GM19463 (cell line): ENCODE measurements around the gene EDN2.

ENCODE experiments used
- ATAC-seq: cut with Tn5 transposase; IDR thresholded peaks from one replicate; pipeline ENCODE4 v1.9.1; 2021; ENCODE audit warnings: mild to moderate bottlenecking, moderate library complexity; ENCODE audit not compliant: unreplicated experiment

EDN2 gene

DNA sequence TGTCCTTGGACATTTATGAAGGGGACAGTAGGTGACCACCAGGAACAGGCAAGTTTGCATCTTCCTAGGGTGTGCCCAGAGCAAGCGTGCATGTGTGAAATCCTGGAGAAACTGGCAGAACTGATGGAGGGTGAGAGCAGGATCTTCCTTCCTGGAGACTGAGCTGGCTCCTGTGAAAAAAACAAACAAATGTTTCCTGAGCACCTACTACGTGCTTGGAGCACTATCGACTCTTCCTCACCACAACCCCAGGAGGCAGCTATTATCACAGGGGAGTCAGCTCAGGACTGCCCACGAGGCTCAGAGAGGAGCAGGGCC, 1.5 kb upstream of the EDN2 start:
- no peak for ATAC-seq

DNA sequence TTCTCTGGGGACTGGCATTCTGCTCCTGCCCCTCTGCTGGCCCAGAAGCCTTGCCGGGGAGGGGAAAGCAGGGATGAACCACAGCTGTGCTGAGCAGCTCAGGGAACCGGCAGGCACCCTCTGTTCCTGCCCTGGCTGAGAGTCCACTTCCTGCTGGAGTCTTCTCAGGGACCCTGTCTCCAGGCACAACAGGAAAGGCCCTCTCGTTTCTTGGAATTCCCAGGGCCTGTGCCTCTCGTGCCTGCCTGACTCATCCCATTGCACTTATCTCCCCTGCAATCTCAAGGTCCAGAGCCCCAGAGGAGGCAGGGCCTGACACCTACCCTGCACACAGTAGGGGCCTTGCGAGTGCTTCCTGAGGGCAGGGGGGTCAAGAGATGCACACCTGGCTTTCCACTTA, 1.1 kb upstream of the EDN2 start:
- ATAC-seq: no peak

DNA sequence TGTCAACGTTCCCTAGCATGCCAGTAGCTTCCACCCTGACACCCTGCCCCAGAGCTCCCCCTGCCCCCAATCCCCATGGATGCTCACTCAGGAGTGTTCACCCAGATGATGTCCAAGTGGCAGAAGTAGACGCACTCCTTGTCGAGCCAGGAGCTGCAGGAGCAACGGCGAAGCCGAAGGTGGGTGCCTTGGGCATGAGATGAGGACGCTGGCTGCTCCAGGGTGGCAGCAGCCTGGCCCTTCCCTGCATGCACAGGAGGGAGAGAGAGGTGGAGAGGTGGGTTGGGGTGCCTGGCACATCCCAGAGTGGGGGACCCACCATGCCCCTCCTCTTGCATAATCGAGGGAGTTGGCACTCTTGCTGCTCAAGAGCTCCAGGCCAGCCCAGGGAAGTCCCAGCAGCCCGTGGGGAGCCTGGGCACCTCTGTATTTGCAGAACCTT, 502 bp downstream of the EDN2 start:
- ATAC-seq: no peak

DNA sequence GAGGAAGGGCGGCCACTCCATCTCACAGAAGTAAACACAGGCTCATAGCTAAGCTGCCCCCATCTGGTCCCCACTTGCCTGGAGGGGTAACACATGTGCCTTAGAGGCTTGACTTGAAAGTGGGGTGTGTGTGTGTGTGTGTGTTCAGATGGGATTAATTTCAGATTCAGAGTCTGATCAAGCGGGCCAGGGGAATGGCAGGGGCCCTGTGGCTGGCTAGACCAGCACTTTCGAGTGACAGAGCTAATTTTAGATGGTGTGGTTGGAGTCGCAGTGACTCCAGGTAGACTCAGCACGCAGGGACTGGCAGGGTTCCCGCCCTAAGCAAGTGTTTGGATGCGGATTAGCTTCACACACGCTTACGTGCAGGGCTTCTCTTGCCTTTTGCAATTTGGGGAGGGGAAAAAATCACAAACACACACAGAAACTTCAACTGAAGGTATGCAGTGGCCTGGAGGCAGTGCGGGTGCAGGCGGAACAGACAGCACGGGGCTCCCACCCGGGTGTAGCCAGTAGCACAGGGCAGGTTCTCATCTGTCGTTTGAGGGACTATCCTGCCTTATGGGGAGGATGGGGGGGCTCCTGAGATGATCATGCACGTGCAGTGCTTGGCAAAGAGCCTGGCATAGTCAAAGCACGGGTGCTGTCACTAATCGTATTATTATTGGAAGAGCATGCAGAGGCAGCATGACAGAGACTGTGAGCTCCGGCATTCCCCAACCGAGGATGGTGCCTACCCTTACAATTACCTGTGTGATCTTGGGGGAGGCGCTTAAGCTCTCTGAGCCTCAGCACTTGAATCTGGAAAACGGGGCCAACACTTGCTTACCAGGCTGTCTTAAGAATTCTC, 1.3 kb downstream of the EDN2 start:
- ATAC-seq: no peak

DNA sequence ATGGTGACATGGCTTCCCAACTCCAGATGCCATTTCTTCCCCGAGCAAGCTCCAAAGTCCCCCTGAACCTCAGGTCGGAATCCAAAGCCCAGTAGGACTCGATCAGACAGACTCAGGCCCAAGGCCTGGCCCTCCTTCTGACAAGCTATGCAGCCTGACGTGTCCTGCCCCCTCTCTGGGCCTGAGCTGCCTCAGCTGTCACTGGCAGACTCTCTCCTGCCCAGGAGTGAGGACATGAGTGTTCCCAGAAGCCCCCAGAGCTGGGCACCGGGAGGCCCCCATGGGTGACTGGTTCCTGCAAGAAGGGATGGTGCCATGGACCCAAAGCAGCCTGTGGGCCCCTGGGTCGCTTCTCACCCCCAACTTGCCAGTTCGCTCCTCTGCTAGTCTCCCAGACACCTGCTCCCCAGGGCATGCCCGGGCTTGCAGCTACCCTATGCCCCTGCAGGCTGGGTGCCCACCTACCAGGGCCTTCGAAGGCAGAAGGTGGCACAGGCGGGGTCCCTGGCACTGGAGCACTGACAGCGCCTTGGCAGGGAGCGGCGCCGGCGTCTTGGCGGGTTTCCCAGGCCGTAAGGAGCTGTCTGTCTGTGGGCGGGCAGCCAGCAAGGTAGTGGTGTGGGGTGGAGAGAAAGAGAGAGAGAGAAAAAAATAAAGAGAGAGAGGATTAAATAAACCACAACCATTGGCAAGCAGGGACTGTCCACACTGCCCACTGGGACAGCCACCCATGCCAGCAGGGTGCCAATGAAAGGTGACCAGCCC, 2.3 kb downstream of the EDN2 start:
- ATAC-seq: no peak

DNA sequence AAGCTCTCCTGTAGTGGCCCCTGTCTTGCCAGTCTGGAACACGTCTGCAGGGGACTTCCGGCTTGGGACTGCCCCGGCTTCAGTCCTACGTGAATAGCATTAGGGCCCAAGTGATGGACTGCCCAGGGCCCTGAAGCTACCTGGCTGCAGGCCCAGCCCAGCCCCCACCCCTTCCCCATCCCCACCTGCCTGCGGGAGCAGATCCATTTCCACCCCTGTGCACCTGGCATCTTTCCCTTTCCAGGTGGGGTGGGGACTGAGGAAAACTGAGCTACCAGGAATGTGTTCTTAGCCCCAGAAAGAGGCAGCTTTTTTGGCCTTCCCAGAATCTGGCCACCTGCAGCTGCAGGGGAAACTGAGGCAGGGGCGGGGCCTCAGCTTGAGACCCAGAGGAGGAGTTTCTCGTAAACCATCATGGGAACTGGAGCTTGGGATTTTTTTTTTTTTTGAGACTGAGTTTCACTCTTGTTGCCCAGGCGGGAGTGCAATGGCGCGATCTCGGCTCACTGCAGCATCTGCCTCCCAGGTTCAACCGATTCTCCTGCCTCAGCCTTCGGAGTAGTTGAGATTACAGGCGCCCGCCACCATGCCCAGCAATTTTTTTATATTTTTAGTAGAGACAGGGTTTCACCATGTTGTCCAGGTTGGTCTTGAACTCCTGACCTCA, 3.2 kb downstream of the EDN2 start:
- no peak for ATAC-seq

DNA sequence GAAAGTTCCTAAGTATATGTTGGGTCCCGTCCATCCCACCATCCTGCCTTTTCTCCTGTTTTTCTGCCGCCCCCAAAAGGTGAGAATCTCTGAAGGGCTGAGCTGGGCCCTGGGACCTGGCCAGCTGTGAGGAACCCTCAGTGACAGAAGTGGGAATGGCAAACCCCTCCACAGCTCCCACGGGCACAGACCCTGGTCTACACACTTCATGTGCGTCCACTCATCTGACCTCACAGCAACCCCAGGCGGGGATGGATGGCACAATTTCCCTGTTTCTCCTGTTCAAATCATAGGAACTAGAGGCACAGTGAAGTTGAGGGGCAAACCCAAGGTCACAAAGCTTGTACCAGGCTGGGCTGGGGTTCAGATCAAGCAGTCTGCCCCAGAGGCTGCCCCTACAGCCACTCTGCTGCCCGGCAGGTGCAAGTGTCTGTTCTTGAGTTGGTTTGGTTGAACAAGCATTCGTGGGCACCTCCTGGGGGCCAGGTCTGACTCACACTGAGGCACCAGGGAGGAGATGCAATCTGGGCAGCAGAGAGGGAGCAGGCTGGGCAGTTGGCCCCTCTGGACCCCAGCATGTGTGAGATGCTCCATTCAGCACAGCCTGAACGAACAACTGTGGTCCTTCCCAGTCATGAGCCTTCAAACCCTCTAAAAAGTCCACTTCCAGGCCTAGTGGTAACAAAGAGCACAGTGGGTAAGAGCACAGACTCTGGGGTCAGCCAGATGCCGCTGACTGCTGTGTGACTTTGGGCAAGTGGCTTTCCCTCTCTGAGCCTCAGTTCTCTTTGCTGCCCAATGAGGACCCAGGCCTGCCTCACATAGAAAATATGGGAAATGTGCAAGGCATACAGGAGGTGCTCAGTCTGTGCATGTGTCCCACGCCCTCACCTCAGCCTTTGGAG, 4.0 kb downstream of the EDN2 start:
- ATAC-seq: no peak

DNA sequence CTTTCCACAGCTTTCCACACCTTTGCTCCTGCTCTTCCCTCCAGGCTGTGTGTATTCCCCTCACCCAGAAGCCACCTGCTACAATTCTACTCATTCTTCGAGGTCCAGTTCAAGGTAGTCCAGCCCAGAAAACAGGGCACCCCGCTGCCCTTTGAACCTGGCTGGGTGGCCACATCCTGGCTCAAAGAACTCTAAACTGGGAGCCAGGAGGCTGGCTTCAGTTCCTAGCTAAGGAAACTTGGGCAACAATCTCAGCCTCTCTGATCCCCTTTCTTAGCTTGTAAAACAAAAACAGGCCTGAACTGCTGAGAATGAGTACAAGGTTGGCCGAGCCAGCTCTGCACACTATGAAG, 4.7 kb downstream of the EDN2 start:
- ATAC-seq: no peak

DNA sequence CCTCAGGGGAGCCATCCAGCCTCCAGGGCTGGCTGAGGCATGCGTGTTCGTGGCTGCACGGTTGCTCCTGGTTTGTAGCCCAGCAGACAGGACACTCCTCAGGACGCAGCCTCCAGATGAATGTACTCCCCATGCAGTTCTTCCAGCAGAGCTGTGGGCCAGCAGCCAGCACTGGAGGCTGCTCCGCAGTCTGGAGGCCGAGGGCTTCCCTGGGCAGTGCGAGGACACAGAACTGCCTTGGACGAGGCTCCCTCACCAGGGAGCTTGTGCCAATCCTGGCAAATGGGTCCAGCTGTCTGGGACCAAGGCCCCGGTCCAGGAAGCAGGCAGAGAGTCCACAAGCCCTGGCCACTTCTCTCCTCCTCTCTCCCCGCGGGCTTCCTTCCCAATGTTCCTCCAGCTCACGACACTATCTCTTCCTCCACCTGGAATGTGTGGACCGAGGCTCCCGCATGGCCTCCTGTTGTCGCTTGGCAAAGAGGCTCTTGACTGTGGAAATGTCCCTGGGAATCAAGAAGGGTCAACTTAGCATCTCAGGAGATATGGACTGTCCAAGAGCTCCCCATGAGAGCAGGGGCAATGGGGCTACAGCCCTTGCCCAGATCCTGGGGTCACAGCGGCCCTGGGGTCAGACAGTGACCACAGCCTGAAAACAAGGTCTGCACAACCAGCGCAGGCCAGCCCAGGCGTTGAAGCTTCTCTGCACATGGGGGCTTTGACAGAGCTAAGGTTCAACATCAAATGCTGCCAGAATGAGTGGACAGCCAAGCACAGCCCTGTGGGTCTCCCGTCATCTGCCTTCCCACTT, 5.3 kb downstream of the EDN2 start:
- ATAC-seq: no peak

DNA sequence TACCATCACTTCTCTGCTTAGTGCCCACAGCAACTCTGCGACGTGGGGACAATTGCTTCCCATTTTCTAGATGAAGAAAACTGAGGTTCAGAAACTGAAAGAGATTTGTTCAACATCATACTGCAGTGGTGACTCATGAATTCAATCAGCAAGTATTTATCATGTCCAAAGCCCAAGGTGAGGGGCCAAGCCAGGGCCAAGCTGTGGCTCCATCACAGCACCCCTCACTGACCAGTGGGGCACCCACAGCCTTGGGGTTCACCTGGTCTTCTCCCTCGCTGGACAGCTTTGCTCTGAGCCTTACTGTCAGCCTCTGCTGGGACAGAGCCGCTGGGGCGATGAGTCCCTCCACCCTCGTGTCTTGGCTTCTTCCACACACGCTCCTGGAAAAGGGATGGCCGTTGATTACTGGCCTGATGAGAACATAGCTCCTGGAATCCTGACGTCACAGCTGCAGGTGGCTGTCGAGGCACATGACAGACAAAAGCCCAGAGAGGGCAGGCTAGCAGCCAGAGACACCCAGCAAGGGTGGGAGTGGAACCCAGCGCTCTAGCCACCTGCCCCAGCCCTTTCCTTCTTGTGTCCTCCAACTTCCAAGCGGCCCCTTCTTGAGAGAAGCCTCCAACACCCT, 6.2 kb downstream of the EDN2 start:
- no peak for ATAC-seq

DNA sequence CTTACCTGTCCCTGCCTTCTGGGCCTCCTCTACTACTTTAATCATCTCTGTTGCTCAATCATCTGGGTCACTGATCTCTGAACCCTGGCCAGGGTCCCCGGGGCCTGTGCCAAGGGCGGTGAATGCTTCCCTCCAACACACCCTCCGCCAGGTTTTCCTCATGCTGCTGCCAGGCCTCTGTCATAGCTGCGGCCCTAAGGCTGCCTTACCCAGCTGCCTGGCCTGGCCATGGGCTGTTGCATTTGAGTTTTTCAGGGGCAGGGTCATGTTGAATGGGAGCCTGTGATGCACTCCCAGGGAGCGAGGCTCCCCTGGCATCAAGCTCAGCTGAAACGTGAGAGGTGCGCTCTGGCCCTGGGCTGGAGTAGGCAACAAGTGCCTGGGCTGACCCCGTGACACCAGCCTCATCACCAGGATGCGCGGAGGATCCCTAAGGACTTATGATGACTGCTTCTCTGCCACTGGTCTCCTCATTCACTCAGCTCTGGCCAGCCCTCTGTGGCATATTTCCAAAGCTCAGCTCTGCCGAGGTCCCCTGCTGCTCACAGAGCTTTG, 7.6 kb downstream of the EDN2 start:
- ATAC-seq: no peak

DNA sequence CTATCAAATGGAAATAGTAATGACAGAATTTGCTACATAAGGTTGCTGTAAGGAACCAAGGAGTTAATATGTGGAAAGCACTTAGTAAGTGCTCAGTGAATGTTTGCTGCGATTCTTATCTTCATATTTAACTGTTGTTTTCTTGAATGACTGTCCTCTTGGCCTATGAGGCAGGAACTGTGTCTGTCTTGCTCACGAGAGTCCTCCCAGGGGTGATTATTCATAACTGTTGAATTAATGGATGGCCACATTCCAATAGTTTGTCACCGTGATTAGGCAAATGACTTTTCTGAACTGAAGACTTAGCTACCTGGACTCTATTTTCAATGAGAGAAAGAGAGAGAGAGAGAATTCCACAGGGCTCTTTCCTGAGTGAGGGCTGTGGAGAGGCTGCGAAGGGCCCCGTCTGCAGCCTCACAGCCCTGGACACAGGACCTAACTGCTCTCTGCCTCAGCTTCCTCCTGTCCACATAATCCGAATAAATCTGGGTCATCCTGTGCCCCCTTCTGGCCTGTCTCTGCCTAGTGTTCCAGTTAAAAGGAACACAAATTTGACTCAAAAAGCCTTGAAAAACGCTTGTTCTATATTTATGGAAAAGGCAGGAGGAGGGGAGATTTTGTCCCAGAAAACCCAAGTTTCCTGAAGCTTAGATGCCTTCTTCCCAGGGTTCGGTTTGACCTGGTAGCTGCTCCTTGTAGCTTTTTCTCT, 8.5 kb downstream of the EDN2 start:
- ATAC-seq: no peak

DNA sequence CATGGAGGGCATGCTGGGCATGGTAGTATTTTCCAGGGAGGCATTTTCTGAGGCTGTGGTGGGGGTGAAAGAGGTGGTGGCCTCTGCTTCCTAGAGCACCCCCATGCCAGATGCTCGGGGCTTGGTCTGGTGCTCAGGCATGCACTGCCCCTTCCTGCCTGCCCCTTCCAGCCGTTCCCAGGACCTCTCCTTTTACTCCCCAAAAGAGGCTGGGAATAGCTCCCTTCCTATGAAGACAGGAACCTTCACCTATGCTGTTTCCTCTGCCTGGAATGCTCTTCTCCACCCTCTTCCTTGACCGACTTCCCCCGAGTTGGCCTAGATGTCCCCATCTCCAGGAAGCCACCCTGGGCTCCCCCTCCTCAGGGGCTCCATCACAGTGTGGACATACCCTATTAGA, 9.1 kb downstream of the EDN2 start:
- ATAC-seq: no peak

DNA sequence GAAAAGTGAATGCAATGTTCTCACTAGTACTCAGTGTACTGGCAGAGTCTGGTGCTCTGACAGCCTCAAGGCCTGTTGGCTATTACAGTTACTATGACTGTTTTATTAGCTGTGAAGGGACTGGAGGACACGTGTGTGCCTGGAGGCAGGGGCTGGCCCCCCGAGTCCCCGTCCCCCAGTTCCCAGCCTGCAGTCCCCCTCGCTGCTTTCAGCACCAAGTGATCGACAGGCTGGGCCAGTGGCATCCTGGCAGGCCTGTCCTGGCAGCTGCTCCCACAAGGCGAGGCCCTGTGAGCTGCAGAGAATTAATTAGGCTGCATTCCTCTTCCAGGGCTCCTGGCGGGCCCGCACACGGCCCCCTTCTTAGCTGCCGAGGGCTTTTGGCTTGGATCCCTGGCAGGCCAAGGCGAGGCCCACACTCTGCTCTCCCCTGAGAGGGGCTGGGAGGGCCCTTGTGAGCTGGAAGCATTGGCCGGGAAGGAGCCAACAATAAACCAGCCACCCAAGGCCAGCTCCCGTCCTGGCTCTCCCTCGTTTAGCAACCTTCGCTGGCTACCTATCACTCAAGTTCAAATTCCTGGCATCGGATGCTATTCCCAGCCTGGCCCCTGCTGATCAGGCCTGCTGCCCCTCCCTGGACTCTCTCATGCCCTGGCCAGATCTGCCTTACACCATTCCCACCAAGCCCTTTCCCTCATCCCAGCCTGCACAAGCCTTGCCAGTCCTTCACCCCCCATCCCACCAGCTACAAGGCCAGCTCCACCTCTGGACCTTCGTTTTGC, 9.8 kb downstream of the EDN2 start:
- ATAC-seq: no peak

DNA sequence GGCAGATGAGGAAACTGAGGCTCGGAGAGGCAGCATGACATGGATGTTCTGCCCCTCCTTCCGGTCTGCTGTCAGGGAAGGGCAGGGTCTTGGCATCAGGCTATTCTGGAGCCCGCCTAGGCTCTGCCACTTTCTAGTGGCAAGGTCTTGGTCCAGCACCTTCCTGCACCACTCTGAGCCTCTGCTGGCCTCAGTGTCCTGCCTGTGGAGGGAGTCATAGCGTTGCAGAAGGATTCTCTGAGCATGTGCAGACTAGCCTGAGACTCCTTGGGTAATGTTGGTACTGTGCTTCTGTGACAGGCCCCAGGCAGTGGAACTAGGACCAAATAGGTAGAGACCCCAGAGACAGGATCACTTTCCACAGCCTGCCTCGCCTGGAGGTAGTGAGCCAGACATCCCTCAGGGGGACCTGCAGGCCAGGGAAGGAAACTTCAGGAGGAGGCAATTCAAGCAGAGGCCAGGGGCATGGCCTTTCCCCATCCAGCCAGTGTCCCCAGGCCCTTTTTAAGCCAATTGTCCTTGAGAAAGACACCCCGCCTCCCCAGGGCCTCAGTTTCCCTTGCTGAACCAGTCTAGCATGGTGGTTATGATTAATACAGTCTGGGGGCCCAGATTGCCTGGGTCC, 10.6 kb downstream of the EDN2 start:
- no peak for ATAC-seq

DNA sequence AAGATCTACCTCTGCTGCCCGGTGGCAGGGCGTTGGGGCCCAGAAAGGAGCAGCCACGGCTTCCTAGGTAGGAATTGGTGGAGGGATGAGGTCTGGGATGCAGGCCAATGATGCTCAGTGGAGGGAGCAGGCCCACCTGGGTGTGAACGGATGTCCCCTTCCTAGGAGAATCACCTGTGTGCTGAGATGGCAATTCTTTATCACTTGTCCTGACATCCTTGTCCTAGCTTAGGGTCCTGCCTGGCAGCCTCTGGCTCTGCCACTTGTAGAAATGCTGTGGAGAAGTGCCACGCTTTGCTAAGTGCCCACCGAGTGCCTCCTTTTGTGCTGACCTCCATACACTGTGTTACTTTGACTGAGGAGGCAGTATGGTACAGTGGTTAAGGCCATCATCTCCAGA, 12.8 kb downstream of the EDN2 start:
- no peak for ATAC-seq

DNA sequence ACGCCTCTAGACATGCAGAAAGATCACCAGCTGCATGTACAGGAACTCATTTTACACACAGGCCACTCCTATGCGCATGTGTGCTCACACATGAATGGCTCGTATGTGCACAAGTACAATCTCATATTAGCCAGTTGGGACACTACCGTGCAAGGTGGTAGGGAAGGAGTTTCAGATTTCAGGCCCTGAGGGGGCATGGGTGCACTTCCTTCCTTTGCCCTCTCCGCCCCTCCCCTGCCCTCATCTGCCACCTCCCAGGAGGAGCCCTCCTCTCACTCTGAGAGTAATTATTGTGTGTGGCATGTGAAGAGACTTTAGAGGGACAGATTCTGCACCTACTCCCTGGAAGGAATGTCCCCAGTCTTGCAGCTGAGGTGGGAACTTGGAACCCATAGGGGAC, 14.8 kb downstream of the EDN2 start:
- no peak for ATAC-seq
